ENCODE results near the gene SKOR1.
A peak's percentile ranks its signal among the peaks of the same experiment; 100 is the strongest.

The SKOR1 gene

GRCh38 chr15:67794832-67795574, 30.3 kb upstream of the SKOR1 start:
- peak; percentile 28 to 38 for DNase-seq

- no peak for DNase-seq
These were observed 28.8 kb upstream of the SKOR1 start for GRCh38 chr15:67796196-67797127.

- DNase-seq: no peak
These were observed 25.5 kb upstream of the SKOR1 start for GRCh38 chr15:67799801-67800205.

- no peak for DNase-seq
These were observed 24.2 kb upstream of the SKOR1 start for GRCh38 chr15:67801142-67801541.

- DNase-seq: no peak
These were observed 23.1 kb upstream of the SKOR1 start for GRCh38 chr15:67801926-67802914.

- no peak for DNase-seq
These were observed 22.0 kb upstream of the SKOR1 start for GRCh38 chr15:67803299-67803698.

GRCh38 chr15:67803996-67804843, 21.1 kb upstream of the SKOR1 start:
- DNase-seq: no peak

- no peak for DNase-seq
These were observed 20.2 kb upstream of the SKOR1 start for GRCh38 chr15:67805008-67805665.

GRCh38 chr15:67805666-67806516, 19.4 kb upstream of the SKOR1 start:
- no peak for DNase-seq

GRCh38 chr15:67806536-67806935, 18.8 kb upstream of the SKOR1 start:
- no peak for DNase-seq

GRCh38 chr15:67807141-67807540, 18.2 kb upstream of the SKOR1 start:
- no peak for DNase-seq

GRCh38 chr15:67807836-67808235, 17.5 kb upstream of the SKOR1 start:
- no peak for DNase-seq

GRCh38 chr15:67808821-67809220, 16.5 kb upstream of the SKOR1 start:
- DNase-seq: no peak

GRCh38 chr15:67809441-67809840, 15.9 kb upstream of the SKOR1 start:
- no peak for DNase-seq

- DNase-seq: no peak
These were observed 15.4 kb upstream of the SKOR1 start for GRCh38 chr15:67809866-67810265.

GRCh38 chr15:67812241-67812644, 13.1 kb upstream of the SKOR1 start:
- no peak for DNase-seq

- DNase-seq: no peak
These were observed 12.1 kb upstream of the SKOR1 start for GRCh38 chr15:67813104-67813634.

GRCh38 chr15:67815036-67815592, 10.2 kb upstream of the SKOR1 start:
- no peak for DNase-seq

GRCh38 chr15:67816668-67817067, 8.6 kb upstream of the SKOR1 start:
- DNase-seq: no peak

- DNase-seq: no peak
These were observed 6.8 kb upstream of the SKOR1 start for GRCh38 chr15:67818464-67818863.
